Panc1 (cell line): ENCODE results near the gene SLC25A42. TPM values are rescaled to one million over a fixed set of nuclear protein-coding genes. Genes with fewer than 3 reads are reported as not detected.
A peak's percentile ranks its signal among the peaks of the same experiment; 100 is the strongest.

ENCODE experiments used
- ATAC-seq: fragments of 200-7000 bp; cut with Tn5 transposase; 2 replicates; pipeline ENCODE4 v1.9.1; 2020; ENCODE audit warnings: mild to moderate bottlenecking, moderate library complexity
- BruUV-seq: library from RNA; stranded (reverse); fragments of 400-500 nt; replicated peaks from 2 replicates; lab custom pipeline; 2021; lab: Mats Ljungman, UMichigan
- CTCF ChIA-PET: fragments of 300-600 bp; sonication (Branson Sonifier 250); formaldehyde crosslinking; loops from one replicate; lab custom pipeline; 2022; ENCODE audit warnings: antibody characterized with exemption; lab: Charles Lee
- POLR2A ChIA-PET: fragments of 300-600 bp; sonication (Branson Sonifier 250); formaldehyde crosslinking; loops from one replicate; lab custom pipeline; 2022; ENCODE audit warnings: antibody characterized with exemption; lab: Charles Lee
- DNase-seq: peaks from one replicate; pipeline ENCODE4 v3.0.0-alpha.2; 2010; ENCODE audit warnings: low read depth, low spot score
- H3K27ac ChIP-seq: 2 replicates; pipeline ENCODE4 v1.5.1; 2011; ENCODE audit warnings: mild to moderate bottlenecking, low read length, inconsistent platforms
- H3K27me3 ChIP-seq: fragments of 200-500 bp; sonication (Bioruptor generic); 2 replicates; pipeline ENCODE4 v1.6.0; 2014; ENCODE audit warnings: low read length, inconsistent platforms; ENCODE audit not compliant: control insufficient read depth, insufficient read depth
- H3K36me3 ChIP-seq: fragments of 200-500 bp; sonication (Bioruptor generic); 2 replicates; pipeline ENCODE4 v1.5.1; 2014; ENCODE audit warnings: inconsistent platforms, mild to moderate bottlenecking, low read length, moderate library complexity; ENCODE audit not compliant: control insufficient read depth, insufficient read depth
- H3K4me1 ChIP-seq: 2 replicates; pipeline ENCODE4 v1.5.1; 2011; ENCODE audit warnings: inconsistent platforms, mild to moderate bottlenecking, low read length, moderate library complexity; ENCODE audit not compliant: control insufficient read depth, insufficient read depth
- H3K4me3 ChIP-seq, 2 experiments: 2 replicates each; pipeline ENCODE4 v1.5.1; 2011 to 2012; ENCODE audit warnings: low read depth in 2 of 2, low read length in 2 of 2, mild to moderate bottlenecking in 2 of 2, inconsistent platforms in 1 of 2, moderate library complexity in 1 of 2
- H3K9me3 ChIP-seq: fragments of 200-500 bp; sonication (Bioruptor generic); 2 replicates; pipeline ENCODE4 v1.5.1; 2014; ENCODE audit warnings: low read depth, mild to moderate bottlenecking, inconsistent platforms, low read length, moderate library complexity; ENCODE audit not compliant: control insufficient read depth, insufficient read depth
- POLR2AphosphoS5 ChIP-seq: IDR thresholded peaks from 2 replicates; pipeline ENCODE4 v1.6.1; 2012; ENCODE audit warnings: mild to moderate bottlenecking, low read depth, low read length, moderate library complexity
- SIN3A ChIP-seq: IDR thresholded peaks from 2 replicates; pipeline ENCODE4 v1.6.1; 2012; ENCODE audit warnings: low read depth, mild to moderate bottlenecking, low read length, moderate library complexity, borderline replicate concordance; ENCODE audit not compliant: insufficient read depth
- TCF7L2 ChIP-seq: IDR thresholded peaks from 2 replicates; pipeline ENCODE4 v1.6.1; 2011; ENCODE audit warnings: mild to moderate bottlenecking, low read depth, low read length, inconsistent platforms
- in situ Hi-C: cut with HindIII; loops from 2 replicates; pipeline ENCODE4 v1.10.0; 2016; ENCODE audit warnings: low sequenced_read_pairs, low pct_unique_long_range_greater_than_20kb
- intact Hi-C: fragments of 100-400 bp; cut with micrococcal nuclease; formaldehyde crosslinking; loops from one replicate; pipeline ENCODE4 v1.10.0; 2022; ENCODE audit not compliant: unreplicated experiment
- total RNA-seq: library from RNA; stranded (reverse); gene quantifications from one replicate; pipeline ENCODE4 v1.2.1, GENCODE V29; 2021; ENCODE audit not compliant: unreplicated experiment
- TF ChIP-seq, protein P1 (sequence below): fragments of 450-650 bp; IDR thresholded peaks from 2 replicates; pipeline ENCODE4 v1.5.1; 2017; ENCODE audit warnings: mild to moderate bottlenecking
- TF ChIP-seq, protein P2 (sequence below), 2 experiments: IDR thresholded peaks; 2 replicates each; pipeline ENCODE4 v1.6.1; 2011 to 2012; ENCODE audit warnings: low read depth in 2 of 2, control low read depth in 1 of 2, low read length in 1 of 2, mild to moderate bottlenecking in 1 of 2, moderate library complexity in 1 of 2; ENCODE audit not compliant: insufficient read depth in 1 of 2

SLC25A42 gene
- total RNA-seq, 1 experiment from 2014 or later: 2.6 TPM

DNA sequence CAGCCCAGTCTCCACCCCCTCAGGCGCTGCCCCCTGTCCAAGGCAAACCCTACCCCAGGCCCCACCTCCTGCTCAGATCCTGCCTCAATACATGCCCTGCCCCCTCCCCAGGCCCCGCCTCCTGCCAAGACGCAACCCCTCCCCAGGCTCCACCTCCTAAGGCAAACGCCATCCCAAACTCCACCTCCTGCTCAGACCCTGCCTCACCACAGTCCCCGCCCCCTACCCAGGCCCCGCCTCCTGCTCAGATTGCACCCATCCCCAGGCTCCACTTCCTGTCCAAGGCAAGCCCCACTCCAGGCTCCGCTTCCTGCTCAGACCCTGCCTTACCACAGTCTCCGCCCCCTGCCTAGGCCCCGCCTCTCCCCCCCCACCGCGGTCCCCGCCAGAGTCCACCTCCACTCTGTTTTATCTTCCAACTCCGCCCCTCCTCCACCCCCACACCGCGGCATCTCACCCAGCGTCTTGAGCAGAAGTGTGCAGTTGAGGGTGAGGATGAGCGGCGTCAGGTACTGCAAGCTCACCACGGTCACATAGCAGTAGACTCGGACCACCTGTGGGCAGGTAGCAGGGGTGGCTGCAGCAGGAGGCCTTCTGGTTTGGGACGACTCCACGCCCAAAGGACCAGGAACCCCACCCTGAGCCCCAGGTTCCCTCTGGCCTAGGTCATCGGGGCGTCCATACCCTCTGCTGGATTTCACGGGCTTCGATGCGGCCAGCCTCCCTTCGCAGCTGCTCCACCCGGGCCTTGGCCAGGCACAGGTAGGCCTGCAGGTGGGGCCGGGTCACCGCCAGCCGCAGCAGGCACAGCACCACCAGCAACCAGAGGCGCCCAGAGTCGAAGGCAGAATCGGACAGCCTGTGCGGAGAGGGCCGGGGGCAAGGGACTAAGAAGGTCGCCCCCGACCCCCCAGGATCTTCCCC, 56.8 kb downstream of the SLC25A42 start:
- no peak overlapping the region for H3K27ac ChIP-seq
- H3K36me3 ChIP-seq: no peaks in the 10 kb centered on the region
- ChIA-PET CTCF (no interaction called here), POLR2A (no interaction called here)
- in situ Hi-C loops (no loop called here), intact Hi-C loops (no loop called here)
- H3K27me3 ChIP-seq: no peaks in the 10 kb centered on the region
- H3K4me3 ChIP-seq: no peak overlapping the region
- TF ChIP-seq, protein P1, sequence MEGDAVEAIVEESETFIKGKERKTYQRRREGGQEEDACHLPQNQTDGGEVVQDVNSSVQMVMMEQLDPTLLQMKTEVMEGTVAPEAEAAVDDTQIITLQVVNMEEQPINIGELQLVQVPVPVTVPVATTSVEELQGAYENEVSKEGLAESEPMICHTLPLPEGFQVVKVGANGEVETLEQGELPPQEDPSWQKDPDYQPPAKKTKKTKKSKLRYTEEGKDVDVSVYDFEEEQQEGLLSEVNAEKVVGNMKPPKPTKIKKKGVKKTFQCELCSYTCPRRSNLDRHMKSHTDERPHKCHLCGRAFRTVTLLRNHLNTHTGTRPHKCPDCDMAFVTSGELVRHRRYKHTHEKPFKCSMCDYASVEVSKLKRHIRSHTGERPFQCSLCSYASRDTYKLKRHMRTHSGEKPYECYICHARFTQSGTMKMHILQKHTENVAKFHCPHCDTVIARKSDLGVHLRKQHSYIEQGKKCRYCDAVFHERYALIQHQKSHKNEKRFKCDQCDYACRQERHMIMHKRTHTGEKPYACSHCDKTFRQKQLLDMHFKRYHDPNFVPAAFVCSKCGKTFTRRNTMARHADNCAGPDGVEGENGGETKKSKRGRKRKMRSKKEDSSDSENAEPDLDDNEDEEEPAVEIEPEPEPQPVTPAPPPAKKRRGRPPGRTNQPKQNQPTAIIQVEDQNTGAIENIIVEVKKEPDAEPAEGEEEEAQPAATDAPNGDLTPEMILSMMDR: no peak
- TF ChIP-seq POLR2AphosphoS5 (no peak), SIN3A (no peak), TCF7L2 (no peak)
- TF ChIP-seq, protein P2, sequence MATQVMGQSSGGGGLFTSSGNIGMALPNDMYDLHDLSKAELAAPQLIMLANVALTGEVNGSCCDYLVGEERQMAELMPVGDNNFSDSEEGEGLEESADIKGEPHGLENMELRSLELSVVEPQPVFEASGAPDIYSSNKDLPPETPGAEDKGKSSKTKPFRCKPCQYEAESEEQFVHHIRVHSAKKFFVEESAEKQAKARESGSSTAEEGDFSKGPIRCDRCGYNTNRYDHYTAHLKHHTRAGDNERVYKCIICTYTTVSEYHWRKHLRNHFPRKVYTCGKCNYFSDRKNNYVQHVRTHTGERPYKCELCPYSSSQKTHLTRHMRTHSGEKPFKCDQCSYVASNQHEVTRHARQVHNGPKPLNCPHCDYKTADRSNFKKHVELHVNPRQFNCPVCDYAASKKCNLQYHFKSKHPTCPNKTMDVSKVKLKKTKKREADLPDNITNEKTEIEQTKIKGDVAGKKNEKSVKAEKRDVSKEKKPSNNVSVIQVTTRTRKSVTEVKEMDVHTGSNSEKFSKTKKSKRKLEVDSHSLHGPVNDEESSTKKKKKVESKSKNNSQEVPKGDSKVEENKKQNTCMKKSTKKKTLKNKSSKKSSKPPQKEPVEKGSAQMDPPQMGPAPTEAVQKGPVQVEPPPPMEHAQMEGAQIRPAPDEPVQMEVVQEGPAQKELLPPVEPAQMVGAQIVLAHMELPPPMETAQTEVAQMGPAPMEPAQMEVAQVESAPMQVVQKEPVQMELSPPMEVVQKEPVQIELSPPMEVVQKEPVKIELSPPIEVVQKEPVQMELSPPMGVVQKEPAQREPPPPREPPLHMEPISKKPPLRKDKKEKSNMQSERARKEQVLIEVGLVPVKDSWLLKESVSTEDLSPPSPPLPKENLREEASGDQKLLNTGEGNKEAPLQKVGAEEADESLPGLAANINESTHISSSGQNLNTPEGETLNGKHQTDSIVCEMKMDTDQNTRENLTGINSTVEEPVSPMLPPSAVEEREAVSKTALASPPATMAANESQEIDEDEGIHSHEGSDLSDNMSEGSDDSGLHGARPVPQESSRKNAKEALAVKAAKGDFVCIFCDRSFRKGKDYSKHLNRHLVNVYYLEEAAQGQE (IDR thresholded peaks at IDR 0.05; ENCODE audit: insufficient read depth in 1 of 2, low read depth in 2 of 2, low read length in 1 of 2): no peak
- no peaks in the 10 kb centered on the region for H3K4me1 ChIP-seq
- no TSS peak for BruUV-seq
- ATAC-seq: peak; percentile 78
- no peak for DNase-seq
- no peaks in the 10 kb centered on the region for H3K9me3 ChIP-seq

DNA sequence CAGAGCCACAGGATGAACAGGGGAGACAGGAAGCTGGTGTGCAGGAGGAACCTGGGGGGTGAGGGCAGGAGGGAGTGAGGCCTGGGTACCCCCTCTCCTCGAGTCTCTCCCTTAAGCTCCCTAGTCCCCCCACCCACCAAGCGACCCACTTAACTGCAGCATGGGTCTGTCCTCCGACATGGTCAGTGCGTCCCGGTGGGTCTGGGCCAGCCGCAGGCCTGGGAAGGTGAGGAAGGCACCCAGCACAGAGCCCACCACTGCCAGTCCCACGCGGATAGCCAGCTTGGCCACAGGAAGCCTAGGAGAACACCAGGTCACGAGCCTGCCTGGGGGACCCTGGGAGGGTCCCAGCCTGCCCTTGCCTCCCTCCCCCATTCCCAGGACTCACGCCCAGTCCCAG, 57.6 kb downstream of the SLC25A42 start:
- H3K4me3 ChIP-seq: no peak overlapping the region
- in situ Hi-C loops: no loop called here
- H3K27ac ChIP-seq: no peak overlapping the region
- POLR2A ChIA-PET: no interaction called here
- DNase-seq (no peak), ATAC-seq (no peak)
- CTCF ChIA-PET: no interaction called here
- no peak for TF ChIP-seq TCF7L2
- TF ChIP-seq, protein P2 (IDR thresholded peaks at IDR 0.05; ENCODE audit: insufficient read depth in 1 of 2, low read depth in 2 of 2, low read length in 1 of 2): no peak
- TF ChIP-seq POLR2AphosphoS5: no peak
- no peak for TF ChIP-seq SIN3A
- TF ChIP-seq, protein P1: no peak
- H3K4me1 ChIP-seq: no peaks in the 10 kb centered on the region
- H3K36me3 ChIP-seq: no peaks in the 10 kb centered on the region
- no peaks in the 10 kb centered on the region for H3K27me3 ChIP-seq
- H3K9me3 ChIP-seq: no peaks in the 10 kb centered on the region
- intact Hi-C loops: no loop called here
- BruUV-seq: no TSS peak
